Keratinocyte (primary cell): ENCODE data around the gene SH3BGRL3.

Source experiments
- EZH2 ChIP-seq: IDR thresholded peaks from one replicate; pipeline ENCODE4 v1.6.1; 2012; ENCODE audit warnings: inconsistent platforms, mild to moderate bottlenecking, low read length, moderate library complexity
- TF ChIP-seq, protein P1 (sequence below), 3 experiments: IDR thresholded peaks in 1 of 3; conservative IDR thresholded peaks in 1 of 3; optimal IDR thresholded peaks in 1 of 3; 2 replicates in 2 of 3; 3 replicates in 1 of 3; pipeline versions ENCODE3 to v1.5.1; 2011; ENCODE audit warnings: low read length in 3 of 3, mild to moderate bottlenecking in 3 of 3, moderate library complexity in 2 of 3, control low read depth in 1 of 3, inconsistent platforms in 1 of 3; ENCODE audit not compliant: insufficient read depth in 2 of 3; ENCODE audit errors: extremely low read depth in 1 of 3

DNA sequence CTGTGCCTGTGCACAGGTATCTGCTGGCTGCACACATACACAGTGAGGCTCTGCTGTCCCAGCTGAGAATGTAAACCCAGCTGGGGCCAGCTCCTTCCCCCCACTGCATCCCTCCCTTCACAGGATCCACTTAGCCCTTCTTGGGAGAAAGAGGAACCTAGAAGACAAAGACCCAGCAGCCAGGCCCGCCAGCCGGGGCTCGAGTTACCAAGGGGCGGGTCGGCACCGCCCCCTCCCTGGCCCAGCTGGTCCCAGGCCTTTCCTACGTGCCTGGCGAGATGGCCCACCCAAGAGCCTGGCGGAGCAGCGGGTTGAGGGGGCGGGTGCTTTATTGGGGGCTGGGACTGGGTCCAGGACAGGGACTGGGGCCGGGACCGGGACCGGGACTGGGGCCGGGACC is 2.1 kb downstream of the SH3BGRL3 start:
- TF ChIP-seq, protein P1, sequence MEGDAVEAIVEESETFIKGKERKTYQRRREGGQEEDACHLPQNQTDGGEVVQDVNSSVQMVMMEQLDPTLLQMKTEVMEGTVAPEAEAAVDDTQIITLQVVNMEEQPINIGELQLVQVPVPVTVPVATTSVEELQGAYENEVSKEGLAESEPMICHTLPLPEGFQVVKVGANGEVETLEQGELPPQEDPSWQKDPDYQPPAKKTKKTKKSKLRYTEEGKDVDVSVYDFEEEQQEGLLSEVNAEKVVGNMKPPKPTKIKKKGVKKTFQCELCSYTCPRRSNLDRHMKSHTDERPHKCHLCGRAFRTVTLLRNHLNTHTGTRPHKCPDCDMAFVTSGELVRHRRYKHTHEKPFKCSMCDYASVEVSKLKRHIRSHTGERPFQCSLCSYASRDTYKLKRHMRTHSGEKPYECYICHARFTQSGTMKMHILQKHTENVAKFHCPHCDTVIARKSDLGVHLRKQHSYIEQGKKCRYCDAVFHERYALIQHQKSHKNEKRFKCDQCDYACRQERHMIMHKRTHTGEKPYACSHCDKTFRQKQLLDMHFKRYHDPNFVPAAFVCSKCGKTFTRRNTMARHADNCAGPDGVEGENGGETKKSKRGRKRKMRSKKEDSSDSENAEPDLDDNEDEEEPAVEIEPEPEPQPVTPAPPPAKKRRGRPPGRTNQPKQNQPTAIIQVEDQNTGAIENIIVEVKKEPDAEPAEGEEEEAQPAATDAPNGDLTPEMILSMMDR (optimal IDR thresholded peaks at IDR 0.05 in 1 of 3, IDR thresholded peaks at IDR 0.05 in 1 of 3, conservative IDR thresholded peaks at IDR 0.05 in 1 of 3; ENCODE audit: extremely low read depth in 1 of 3, insufficient read depth in 2 of 3, low read length in 3 of 3), result no peak
- no peak for TF ChIP-seq EZH2
